ENCODE results near the gene TIMP2. TPM values are rescaled to one million over a fixed set of nuclear protein-coding genes. Genes with fewer than 3 reads are reported as not detected.

TIMP2 gene
- total and polyA plus RNA-seq, 2 of the 13 experiments (the other 11 are each of a cell fraction or from before 2014, with no cell fraction given): 3.8 to 8.5 TPM

DNA sequence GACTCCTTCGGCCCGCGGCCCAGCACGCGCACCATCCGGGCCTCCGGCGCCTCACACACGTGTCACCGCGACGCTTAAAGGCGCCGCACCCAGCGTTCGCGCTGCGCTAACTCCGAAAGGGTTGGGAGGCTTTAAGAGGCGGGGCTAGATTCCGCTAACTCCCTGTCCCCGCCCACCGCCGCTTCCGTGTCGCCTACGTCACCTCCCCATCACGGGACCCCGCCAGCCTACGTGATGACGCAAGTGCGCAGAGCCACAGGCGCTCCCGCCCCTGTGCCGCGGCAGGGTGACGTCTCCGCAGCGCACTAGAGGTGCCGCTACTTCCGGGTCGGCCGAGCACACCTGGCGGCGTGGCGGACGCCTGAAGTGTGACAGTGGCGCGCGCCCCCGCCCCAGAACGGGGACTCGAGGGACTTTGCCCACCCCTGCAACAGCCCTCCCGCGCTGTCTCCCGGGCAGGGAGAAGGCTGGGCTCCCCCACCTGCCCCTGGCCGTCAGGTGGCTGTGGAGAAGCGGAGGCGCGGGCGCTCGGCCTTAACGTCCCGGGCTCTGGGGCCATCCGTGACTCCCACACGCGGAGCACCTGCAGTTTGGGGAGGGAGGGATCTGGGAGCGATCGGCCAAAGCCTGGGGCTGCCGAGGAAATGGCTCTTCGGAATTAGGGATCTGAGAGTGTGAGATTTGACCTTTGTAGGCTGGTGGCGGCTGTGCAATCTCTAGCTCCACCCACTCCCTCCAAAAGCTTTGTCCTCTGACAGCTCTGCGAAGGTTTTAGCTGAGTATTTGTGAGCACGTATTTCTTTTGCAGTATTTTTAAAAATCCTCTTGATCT, 84.2 kb downstream of the TIMP2 start, which contains the start of gene USP36 (continued):
- TF ChIP-seq, protein P1, sequence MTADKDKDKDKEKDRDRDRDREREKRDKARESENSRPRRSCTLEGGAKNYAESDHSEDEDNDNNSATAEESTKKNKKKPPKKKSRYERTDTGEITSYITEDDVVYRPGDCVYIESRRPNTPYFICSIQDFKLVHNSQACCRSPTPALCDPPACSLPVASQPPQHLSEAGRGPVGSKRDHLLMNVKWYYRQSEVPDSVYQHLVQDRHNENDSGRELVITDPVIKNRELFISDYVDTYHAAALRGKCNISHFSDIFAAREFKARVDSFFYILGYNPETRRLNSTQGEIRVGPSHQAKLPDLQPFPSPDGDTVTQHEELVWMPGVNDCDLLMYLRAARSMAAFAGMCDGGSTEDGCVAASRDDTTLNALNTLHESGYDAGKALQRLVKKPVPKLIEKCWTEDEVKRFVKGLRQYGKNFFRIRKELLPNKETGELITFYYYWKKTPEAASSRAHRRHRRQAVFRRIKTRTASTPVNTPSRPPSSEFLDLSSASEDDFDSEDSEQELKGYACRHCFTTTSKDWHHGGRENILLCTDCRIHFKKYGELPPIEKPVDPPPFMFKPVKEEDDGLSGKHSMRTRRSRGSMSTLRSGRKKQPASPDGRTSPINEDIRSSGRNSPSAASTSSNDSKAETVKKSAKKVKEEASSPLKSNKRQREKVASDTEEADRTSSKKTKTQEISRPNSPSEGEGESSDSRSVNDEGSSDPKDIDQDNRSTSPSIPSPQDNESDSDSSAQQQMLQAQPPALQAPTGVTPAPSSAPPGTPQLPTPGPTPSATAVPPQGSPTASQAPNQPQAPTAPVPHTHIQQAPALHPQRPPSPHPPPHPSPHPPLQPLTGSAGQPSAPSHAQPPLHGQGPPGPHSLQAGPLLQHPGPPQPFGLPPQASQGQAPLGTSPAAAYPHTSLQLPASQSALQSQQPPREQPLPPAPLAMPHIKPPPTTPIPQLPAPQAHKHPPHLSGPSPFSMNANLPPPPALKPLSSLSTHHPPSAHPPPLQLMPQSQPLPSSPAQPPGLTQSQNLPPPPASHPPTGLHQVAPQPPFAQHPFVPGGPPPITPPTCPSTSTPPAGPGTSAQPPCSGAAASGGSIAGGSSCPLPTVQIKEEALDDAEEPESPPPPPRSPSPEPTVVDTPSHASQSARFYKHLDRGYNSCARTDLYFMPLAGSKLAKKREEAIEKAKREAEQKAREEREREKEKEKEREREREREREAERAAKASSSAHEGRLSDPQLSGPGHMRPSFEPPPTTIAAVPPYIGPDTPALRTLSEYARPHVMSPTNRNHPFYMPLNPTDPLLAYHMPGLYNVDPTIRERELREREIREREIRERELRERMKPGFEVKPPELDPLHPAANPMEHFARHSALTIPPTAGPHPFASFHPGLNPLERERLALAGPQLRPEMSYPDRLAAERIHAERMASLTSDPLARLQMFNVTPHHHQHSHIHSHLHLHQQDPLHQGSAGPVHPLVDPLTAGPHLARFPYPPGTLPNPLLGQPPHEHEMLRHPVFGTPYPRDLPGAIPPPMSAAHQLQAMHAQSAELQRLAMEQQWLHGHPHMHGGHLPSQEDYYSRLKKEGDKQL (CRISPR knock-in tag; IDR thresholded peaks at IDR 0.05; ENCODE audit: low read depth): no peak; the same call in 1 of the 2 replicates
- TF ChIP-seq NCOR1 (IDR thresholded peaks at IDR 0.05; ENCODE audit: borderline replicate concordance, low read length) (peak; percentile 52; the same call in 1 of the 2 replicates), HNRNPK (IDR thresholded peaks at IDR 0.05; ENCODE audit: low read depth, low read length, poor library complexity, severe bottlenecking) (peak; percentile 36), ZNF317 (CRISPR knock-in tag; IDR thresholded peaks at IDR 0.05) (peak; percentile 91), NFE2L2 (IDR thresholded peaks at IDR 0.05; ENCODE audit: low read length) (no peak), RBFOX2 (IDR thresholded peaks at IDR 0.05; ENCODE audit: low read depth, low read length) (peak; percentile 95), GTF2F1 (IDR thresholded peaks at IDR 0.05; ENCODE audit: low read length) (0 out of 2 replicates have a peak, but pooled peaks have one; percentile 64), ZNF256 (CRISPR knock-in tag; conservative IDR thresholded peaks at IDR 0.05) (peak; percentile 85; the same call in 1 of the 2 replicates), ZNF501 (CRISPR knock-in tag; IDR thresholded peaks at IDR 0.05) (peak; percentile 100), RFXAP (CRISPR knock-in tag; IDR thresholded peaks at IDR 0.05; ENCODE audit: borderline replicate concordance) (peak; percentile 92), HDAC6 (IDR thresholded peaks at IDR 0.05; ENCODE audit: low read depth, low read length) (no peak), ZNF562 (CRISPR knock-in tag; IDR thresholded peaks at IDR 0.05; ENCODE audit: borderline replicate concordance) (0 out of 2 replicates have a peak, but pooled peaks have one; percentile 32)
- TF ChIP-seq, protein P2, sequence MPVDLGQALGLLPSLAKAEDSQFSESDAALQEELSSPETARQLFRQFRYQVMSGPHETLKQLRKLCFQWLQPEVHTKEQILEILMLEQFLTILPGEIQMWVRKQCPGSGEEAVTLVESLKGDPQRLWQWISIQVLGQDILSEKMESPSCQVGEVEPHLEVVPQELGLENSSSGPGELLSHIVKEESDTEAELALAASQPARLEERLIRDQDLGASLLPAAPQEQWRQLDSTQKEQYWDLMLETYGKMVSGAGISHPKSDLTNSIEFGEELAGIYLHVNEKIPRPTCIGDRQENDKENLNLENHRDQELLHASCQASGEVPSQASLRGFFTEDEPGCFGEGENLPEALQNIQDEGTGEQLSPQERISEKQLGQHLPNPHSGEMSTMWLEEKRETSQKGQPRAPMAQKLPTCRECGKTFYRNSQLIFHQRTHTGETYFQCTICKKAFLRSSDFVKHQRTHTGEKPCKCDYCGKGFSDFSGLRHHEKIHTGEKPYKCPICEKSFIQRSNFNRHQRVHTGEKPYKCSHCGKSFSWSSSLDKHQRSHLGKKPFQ (CRISPR knock-in tag; IDR thresholded peaks at IDR 0.05; ENCODE audit: insufficient replicate concordance): peak; percentile 32
- TF ChIP-seq, protein P3, sequence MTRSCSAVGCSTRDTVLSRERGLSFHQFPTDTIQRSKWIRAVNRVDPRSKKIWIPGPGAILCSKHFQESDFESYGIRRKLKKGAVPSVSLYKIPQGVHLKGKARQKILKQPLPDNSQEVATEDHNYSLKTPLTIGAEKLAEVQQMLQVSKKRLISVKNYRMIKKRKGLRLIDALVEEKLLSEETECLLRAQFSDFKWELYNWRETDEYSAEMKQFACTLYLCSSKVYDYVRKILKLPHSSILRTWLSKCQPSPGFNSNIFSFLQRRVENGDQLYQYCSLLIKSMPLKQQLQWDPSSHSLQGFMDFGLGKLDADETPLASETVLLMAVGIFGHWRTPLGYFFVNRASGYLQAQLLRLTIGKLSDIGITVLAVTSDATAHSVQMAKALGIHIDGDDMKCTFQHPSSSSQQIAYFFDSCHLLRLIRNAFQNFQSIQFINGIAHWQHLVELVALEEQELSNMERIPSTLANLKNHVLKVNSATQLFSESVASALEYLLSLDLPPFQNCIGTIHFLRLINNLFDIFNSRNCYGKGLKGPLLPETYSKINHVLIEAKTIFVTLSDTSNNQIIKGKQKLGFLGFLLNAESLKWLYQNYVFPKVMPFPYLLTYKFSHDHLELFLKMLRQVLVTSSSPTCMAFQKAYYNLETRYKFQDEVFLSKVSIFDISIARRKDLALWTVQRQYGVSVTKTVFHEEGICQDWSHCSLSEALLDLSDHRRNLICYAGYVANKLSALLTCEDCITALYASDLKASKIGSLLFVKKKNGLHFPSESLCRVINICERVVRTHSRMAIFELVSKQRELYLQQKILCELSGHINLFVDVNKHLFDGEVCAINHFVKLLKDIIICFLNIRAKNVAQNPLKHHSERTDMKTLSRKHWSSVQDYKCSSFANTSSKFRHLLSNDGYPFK (CRISPR knock-in tag; IDR thresholded peaks at IDR 0.05; ENCODE audit: borderline replicate concordance): peak; percentile 97; the same call in 1 of the 2 replicates
- TF ChIP-seq, protein P4, sequence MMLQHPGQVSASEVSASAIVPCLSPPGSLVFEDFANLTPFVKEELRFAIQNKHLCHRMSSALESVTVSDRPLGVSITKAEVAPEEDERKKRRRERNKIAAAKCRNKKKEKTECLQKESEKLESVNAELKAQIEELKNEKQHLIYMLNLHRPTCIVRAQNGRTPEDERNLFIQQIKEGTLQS (CRISPR knock-in tag; IDR thresholded peaks at IDR 0.05): peak; percentile 94
- TF ChIP-seq, protein P5, sequence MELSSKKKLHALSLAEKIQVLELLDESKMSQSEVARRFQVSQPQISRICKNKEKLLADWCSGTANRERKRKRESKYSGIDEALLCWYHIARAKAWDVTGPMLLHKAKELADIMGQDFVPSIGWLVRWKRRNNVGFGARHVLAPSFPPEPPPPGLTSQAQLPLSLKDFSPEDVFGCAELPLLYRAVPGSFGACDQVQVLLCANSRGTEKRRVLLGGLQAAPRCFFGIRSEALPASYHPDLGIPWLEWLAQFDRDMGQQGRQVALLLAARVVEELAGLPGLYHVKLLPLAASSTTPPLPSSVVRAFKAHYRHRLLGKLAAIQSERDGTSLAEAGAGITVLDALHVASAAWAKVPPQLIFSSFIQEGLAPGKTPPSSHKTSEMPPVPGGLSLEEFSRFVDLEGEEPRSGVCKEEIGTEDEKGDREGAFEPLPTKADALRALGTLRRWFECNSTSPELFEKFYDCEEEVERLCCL (CRISPR knock-in tag; IDR thresholded peaks at IDR 0.05; ENCODE audit: borderline replicate concordance): peak; percentile 84
